HG03457 (cell line): ENCODE data around the gene INO80D.

Experiments
- ATAC-seq: cut with Tn5 transposase; IDR thresholded peaks from one replicate; pipeline ENCODE4 v1.9.1; 2021; ENCODE audit warnings: moderate number of reproducible peaks; ENCODE audit not compliant: unreplicated experiment

The INO80D gene

DNA sequence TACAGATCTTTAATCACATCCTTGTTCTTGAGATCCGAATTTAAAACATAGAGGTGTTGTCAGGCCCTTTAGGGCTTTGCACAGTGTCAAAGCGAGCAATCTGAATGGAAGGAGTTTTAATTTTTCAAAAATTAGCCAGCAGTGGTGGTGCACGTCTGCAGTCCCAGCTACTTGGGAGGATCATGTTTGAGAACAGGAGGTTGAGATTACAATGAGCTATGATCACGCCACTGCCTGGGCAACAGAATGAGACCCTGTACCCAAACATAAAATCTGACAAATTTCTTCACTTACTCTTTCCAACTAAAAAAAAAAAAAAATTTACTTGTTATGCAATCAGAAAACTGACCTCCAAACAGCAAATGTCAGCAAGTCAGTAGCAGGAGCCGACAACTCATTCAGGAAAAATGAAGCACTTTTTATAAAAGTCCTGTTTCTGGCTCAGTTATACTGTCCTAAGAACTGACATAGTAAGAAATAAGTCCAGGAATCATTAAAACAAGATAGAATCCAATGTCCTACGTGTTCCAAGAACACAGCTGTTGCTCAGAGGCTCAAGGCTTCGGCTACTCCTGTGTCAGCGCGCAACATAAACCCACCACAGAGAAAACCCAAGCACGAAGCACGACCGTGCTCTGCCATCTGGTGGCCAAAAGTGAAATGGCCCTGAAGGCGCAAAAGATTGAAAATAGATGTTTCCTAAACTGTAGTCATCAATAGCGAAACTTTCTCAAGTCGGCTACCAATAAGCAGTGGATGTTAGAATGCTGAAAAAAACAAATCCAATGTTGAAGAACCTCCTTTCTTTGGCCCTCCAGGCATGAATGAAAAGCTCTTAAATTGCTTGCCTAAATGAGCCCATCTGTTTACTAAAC lies 138.1 kb downstream of the INO80D start:
- no peak for ATAC-seq

DNA sequence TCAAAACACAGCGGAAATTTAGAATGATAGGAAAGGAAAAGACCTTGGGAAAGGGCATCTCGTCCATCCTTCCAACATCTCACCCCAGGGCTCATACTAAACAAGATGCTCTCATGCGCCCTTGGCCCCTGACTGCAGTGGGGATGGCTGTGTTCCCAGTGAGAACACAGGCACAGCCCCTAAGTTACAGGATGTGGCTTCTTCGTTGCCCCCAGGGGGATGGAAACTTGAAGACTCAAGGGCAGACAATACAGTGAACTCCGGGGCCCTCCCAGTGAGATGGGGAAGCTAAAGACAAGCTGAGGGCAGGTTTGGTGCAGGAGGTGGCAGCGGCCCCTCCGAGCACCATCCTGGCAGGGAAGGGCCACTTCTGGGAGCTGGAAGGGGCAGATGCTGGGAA lies 139.7 kb downstream of the INO80D start:
- ATAC-seq: no peak
